HEK293T (cell line): ENCODE results near the gene STOML3.

ENCODE experiments used
- CTCF ChIA-PET: fragments of 350-600 bp; formaldehyde crosslinking; extraction: SDS; loops from one replicate; lab custom pipeline; 2021; ENCODE audit warnings: antibody characterized with exemption, inconsistent platforms; lab: Yijun Ruan, JAX
- POLR2A ChIA-PET: fragments of 350-600 bp; formaldehyde crosslinking; extraction: SDS; loops from one replicate; lab custom pipeline; 2020; ENCODE audit warnings: antibody characterized with exemption, inconsistent platforms; lab: Yijun Ruan, JAX
- DNase-seq: peaks from one replicate; pipeline ENCODE4 v3.0.0; 2012; ENCODE audit warnings: mixed read lengths; ENCODE audit errors: extremely low spot score
- ARNT ChIP-seq: fragments of 450-650 bp; IDR thresholded peaks from 2 replicates; pipeline ENCODE4 v1.6.1; 2017; ENCODE audit warnings: mild to moderate bottlenecking
- BHLHE40 ChIP-seq: fragments of 450-650 bp; IDR thresholded peaks from 2 replicates; pipeline ENCODE4 v1.6.1; 2016; ENCODE audit warnings: mild to moderate bottlenecking, moderate library complexity, borderline replicate concordance
- CTBP1 ChIP-seq: fragments of 450-650 bp; IDR thresholded peaks from 2 replicates; pipeline ENCODE4 v1.6.1; 2016; ENCODE audit warnings: borderline replicate concordance
- ELF4 ChIP-seq: fragments of 450-650 bp; IDR thresholded peaks from 2 replicates; pipeline ENCODE4 v1.6.1; 2017; ENCODE audit warnings: antibody characterized with exemption
- FOXA1 ChIP-seq: fragments of 450-650 bp; IDR thresholded peaks from 2 replicates; pipeline ENCODE4 v1.6.1; 2016; ENCODE audit warnings: mild to moderate bottlenecking
- FOXK2 ChIP-seq: fragments of 450-650 bp; IDR thresholded peaks from 2 replicates; pipeline ENCODE4 v1.6.1; 2016; ENCODE audit warnings: mild to moderate bottlenecking
- FOXM1 ChIP-seq: fragments of 450-650 bp; IDR thresholded peaks from 2 replicates; pipeline ENCODE4 v1.6.1; 2017; ENCODE audit warnings: mild to moderate bottlenecking, borderline replicate concordance
- HDGF ChIP-seq: fragments of 450-650 bp; IDR thresholded peaks from 2 replicates; pipeline ENCODE4 v1.6.1; 2017; ENCODE audit warnings: antibody characterized with exemption, borderline replicate concordance
- L3MBTL2 ChIP-seq: fragments of 450-650 bp; conservative IDR thresholded peaks from 2 replicates; pipeline ENCODE4 v1.6.1; 2016; ENCODE audit warnings: mild to moderate bottlenecking
- LEF1 ChIP-seq: fragments of 450-650 bp; IDR thresholded peaks from 2 replicates; pipeline ENCODE4 v1.6.1; 2017; ENCODE audit warnings: mild to moderate bottlenecking, borderline replicate concordance
- NFRKB ChIP-seq: fragments of 450-650 bp; IDR thresholded peaks from 2 replicates; pipeline ENCODE4 v1.6.1; 2016; ENCODE audit warnings: mild to moderate bottlenecking, moderate library complexity
- SP1 ChIP-seq: fragments of 450-650 bp; IDR thresholded peaks from 2 replicates; pipeline ENCODE4 v1.6.1; 2017
- SUZ12 ChIP-seq: fragments of 450-650 bp; IDR thresholded peaks from 2 replicates; pipeline ENCODE4 v1.6.1; 2016; ENCODE audit warnings: mild to moderate bottlenecking
- TARDBP ChIP-seq: fragments of 450-650 bp; IDR thresholded peaks from 2 replicates; pipeline ENCODE4 v1.6.1; 2016
- ZNF384 ChIP-seq: fragments of 450-650 bp; IDR thresholded peaks from 2 replicates; pipeline ENCODE4 v1.6.1; 2016
- TF ChIP-seq, protein P1 (sequence below): fragments of 450-650 bp; IDR thresholded peaks from 2 replicates; pipeline ENCODE4 v1.6.1; 2016

The STOML3 gene

DNA sequence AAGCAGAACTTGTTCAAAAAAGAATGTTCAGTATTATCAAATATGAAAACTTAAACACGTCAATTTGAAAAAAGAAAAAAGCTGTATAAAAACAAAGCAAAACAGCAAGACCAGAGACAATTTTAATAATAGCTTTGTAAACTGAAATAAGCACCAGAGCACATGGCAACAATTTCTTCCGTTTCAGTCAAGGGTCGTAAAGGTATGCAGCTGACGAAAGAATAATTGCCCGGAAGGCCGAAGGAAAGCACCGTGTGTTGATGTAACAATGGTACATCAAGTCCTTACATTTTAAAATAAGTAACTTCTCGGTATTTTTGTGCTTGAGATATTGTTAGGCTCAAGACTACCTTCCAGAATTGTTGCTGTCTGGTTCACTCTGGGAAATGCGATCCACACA is 45.6 kb upstream of the STOML3 start:
- no peak for TF ChIP-seq HDGF
- no peak for TF ChIP-seq ZNF384
- TF ChIP-seq L3MBTL2, result no peak
- TF ChIP-seq ARNT, result no peak
- TF ChIP-seq SP1, result no peak
- TF ChIP-seq FOXM1, result no peak
- TF ChIP-seq, protein P1, sequence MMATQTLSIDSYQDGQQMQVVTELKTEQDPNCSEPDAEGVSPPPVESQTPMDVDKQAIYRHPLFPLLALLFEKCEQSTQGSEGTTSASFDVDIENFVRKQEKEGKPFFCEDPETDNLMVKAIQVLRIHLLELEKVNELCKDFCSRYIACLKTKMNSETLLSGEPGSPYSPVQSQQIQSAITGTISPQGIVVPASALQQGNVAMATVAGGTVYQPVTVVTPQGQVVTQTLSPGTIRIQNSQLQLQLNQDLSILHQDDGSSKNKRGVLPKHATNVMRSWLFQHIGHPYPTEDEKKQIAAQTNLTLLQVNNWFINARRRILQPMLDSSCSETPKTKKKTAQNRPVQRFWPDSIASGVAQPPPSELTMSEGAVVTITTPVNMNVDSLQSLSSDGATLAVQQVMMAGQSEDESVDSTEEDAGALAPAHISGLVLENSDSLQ, result no peak
- TF ChIP-seq FOXA1, result no peak
- no peak for TF ChIP-seq SUZ12
- TF ChIP-seq CTBP1, result no peak
- TF ChIP-seq ELF4, result no peak
- TF ChIP-seq NFRKB, result no peak
- no peak for TF ChIP-seq FOXK2
- no peak for TF ChIP-seq LEF1
- TF ChIP-seq BHLHE40, result no peak
- TF ChIP-seq TARDBP, result no peak
- DNase-seq, result no peak
- ChIA-PET CTCF (no interaction called here), POLR2A (no interaction called here)

DNA sequence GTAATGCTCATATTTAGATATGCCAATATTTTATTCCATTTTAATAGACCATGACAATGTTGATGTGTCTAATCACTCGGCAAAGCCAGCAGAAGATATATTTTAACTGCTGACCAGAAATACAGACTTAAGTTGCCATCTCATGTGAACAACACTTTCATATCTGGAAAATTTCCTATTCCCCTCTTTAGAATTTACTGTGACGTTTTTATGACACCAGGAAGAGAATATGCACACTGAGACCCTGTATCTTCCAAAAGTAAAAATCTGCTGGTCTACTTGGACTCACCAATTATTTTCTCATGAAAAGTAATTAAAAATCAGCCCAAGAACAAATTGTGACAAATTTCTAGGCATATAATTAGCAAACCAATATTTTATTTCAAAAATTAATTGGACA is 45.2 kb upstream of the STOML3 start:
- CTCF ChIA-PET, result interaction anchor here (1.1 kb wide), 1 partner anchor 576 kb away, joined by 3 read pairs; no protein-coding TSS in a partner anchor
- POLR2A ChIA-PET, result no interaction called here
- TF ChIP-seq BHLHE40 (no peak), ZNF384 (no peak), FOXK2 (no peak)
- TF ChIP-seq, protein P1, result peak; percentile 73
- no peak for DNase-seq

DNA sequence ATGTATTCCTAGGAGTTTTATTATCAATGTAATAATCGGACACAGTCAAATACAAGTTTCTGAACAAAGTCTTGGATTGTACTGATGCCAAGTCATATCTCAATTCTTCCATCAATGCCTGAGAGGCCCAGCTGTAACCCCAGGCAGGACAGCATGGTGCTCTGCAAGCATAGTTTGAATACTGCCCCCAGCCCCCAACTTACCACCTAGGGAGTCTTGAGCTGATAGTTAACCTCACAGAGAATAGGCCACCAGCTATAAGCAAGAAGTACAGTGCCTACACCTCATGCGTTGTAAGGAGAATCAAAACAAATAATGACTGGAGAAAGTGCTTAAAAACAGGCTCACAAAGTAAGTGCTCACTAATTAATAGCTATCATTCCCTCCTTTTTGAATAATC is 44.6 kb upstream of the STOML3 start:
- ChIA-PET POLR2A (no interaction called here), CTCF (interaction anchor here (1.1 kb wide), 1 partner anchor 577 kb away, joined by 3 read pairs; no protein-coding TSS in a partner anchor)
- no peak for TF ChIP-seq FOXK2
- peak; percentile 27; the same call in 1 of the 2 replicates for TF ChIP-seq FOXM1
- DNase-seq, result peak; percentile 12

DNA sequence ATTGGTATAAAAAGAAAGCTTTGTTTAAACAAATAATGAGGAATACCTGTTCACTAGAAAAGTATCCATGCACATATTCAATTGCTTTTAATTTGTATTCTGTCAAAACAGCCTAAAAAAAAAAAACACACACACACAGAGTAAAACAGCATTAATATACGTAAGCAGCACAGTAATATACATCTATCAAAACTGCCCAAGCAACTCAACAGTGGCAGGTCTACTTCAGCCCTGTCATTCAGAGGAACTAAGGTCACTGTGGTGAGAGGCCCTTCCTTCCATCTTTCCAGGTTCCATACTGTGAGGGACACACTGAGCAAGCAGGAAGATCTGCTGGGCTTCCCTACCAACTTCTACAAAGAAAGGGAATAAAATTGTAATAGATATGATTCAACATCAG is 43.5 kb upstream of the STOML3 start:
- ChIA-PET POLR2A (no interaction called here), CTCF (no interaction called here)
- no peak for TF ChIP-seq NFRKB
- TF ChIP-seq, protein P1, result peak; percentile 63
- no peak for TF ChIP-seq ELF4
- no peak for DNase-seq

DNA sequence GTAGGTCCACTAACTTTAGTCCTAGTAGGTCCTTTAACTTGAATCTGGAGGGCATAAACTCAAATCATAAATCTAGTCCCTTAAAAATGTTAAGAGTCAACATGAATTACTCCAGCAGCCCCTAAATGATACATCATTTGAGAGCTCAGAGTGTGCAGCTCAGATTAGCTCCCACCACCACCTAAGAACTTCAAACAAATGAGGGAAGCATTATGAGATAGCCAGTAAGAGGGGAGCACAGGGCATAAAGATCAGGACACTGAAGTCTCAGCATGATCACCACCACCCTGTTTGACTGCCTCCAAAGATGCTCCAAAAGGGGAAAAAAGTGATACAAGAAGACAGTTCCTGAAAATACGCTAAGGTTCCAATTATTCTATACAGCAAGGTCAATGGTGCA is 41.5 kb upstream of the STOML3 start:
- TF ChIP-seq HDGF (no peak), LEF1 (no peak), TARDBP (no peak), FOXK2 (no peak), ZNF384 (no peak), ARNT (no peak), CTBP1 (no peak), SP1 (no peak), FOXM1 (no peak), SUZ12 (no peak)
- TF ChIP-seq, protein P1, result no peak
- ChIA-PET CTCF (interaction anchor here (0.6 kb wide), 1 partner anchor 61 kb away, joined by 5 read pairs; no protein-coding TSS in a partner anchor), POLR2A (no interaction called here)
- DNase-seq, result no peak

DNA sequence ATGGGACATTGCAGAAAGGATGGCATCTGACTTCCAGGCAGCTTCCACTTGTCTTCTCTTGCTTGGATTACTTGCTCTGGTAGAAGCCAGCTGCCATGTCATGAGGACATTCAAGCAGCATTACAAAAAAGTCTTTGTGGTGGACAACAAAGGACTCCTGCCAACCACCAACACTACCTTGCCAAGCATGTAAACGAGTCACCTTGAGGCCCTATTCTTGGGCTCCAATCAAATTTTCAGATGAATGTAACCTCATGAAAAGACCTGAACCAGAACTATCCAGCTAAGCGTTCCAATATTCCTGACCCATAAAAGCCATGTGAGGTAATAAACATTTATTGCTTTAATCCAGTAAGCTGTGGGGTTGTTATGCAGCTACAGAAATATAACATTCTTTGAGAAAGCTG is 34.8 kb upstream of the STOML3 start:
- CTCF ChIA-PET, result no interaction called here
- POLR2A ChIA-PET, result no interaction called here
- no peak for TF ChIP-seq FOXA1
- TF ChIP-seq LEF1, result no peak
- no peak for TF ChIP-seq SUZ12
- TF ChIP-seq FOXK2, result no peak
- TF ChIP-seq, protein P1, result no peak
- no peak for TF ChIP-seq FOXM1
- TF ChIP-seq NFRKB, result no peak
- no peak for TF ChIP-seq ELF4
- no peak for TF ChIP-seq SP1
- no peak for TF ChIP-seq ARNT
- TF ChIP-seq HDGF, result no peak
- TF ChIP-seq ZNF384, result no peak
- no peak for TF ChIP-seq BHLHE40
- no peak for TF ChIP-seq L3MBTL2
- no peak for DNase-seq
